GM10847 (cell line): Measurements from ENCODE around the gene BARD1.

Experiments
- POLR2A ChIP-seq: IDR thresholded peaks from 2 replicates; pipeline ENCODE4 v1.6.1; 2011; ENCODE audit not compliant: insufficient read length; ENCODE audit errors: extremely low read depth

Gene BARD1

GRCh38 chr2:214808981-214809750, at the start of gene BARD1:
Gene BARD1, minus strand, starts transcription at chr2:214809683. Its CDS starts 114 bp downstream, at chr2:214809569.
- TF ChIP-seq POLR2A, result no peak

DNA sequence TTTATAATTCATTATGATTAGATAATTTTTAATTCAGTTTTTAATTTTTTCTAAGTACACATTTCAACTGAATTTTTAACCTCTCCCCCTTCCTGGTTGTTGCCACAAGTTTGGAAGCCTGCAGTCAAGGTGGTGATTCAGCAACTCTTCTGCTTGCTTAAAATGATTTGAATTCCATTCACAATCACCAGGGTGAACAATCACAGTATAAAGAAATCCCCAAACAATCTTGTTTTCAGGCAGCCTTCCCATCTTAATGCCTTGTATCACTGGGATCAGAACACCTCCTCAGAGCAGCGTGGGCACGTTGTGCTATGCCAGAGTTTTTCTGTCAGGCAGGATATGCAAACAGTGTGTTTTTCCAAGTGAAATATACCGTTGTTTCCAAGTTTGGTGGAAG, 46.7 kb upstream of the BARD1 start:
- no peak for TF ChIP-seq POLR2A

GRCh38 chr2:214853906-214854305, 44.4 kb upstream of the BARD1 start:
- TF ChIP-seq POLR2A, result no peak

DNA sequence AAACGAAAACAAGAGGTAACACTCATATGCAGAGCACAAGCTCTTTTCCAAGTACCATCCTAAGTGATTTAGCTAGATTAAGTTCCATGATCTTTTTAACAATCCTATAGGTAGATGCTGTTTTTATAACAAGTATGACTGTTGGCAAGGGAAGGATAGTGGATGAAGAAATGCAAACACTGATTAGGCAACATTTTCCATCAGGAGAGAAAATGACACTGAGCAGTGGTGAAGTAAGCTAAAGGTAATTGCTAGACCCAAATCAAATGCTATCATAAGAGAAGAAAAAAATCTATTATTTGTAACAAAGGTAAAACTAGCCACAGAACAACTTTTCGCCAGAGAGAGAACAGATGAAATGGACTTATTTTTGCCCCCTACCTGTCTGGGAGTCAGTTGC, 34.3 kb upstream of the BARD1 start:
- no peak for TF ChIP-seq POLR2A

- no peak for TF ChIP-seq POLR2A
These were observed 30.0 kb upstream of the BARD1 start for GRCh38 chr2:214839464-214839863.

DNA sequence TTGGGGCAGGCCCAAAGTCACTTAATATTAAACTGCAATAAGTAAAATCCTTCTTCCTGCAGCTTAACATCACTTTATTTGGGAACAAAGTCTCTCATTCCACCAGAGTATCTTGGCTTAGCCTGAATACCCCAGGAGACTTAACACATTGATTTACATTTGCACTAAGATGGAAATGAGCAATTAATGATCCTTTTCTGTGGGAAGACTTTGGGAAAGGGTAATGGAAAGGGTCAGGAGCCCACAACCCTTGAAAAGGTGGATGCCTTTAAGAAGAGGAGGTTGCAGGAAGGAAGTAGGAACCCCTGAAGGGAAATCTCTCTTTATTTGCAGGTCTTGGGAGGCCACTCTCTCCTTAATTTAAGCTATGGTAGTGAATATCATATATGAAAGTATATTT, 28.0 kb upstream of the BARD1 start:
- no peak for TF ChIP-seq POLR2A

DNA sequence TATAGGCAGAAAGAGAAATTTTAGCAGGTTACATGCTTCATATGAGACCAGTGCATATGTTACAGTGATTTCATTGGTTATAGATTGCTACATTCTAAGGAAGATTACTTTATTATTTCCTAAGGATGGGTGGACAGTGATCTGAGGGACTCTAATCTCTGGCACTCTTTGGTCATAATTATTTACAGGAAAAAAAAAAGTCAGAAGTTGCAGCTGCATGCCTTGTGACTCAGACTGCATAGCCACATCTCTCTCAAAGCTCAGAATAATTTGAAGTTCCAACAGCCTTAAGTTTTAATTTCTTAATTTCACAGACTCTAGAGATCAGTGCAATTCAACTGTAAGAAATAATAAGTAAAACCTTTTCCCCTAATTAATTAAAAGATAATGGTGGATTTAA, 27.1 kb upstream of the BARD1 start:
- no peak for TF ChIP-seq POLR2A

- TF ChIP-seq POLR2A, result no peak
These were observed 21.4 kb upstream of the BARD1 start for GRCh38 chr2:214830794-214831346.

GRCh38 chr2:214816008-214816533, 6.6 kb upstream of the BARD1 start:
- TF ChIP-seq POLR2A, result no peak

DNA sequence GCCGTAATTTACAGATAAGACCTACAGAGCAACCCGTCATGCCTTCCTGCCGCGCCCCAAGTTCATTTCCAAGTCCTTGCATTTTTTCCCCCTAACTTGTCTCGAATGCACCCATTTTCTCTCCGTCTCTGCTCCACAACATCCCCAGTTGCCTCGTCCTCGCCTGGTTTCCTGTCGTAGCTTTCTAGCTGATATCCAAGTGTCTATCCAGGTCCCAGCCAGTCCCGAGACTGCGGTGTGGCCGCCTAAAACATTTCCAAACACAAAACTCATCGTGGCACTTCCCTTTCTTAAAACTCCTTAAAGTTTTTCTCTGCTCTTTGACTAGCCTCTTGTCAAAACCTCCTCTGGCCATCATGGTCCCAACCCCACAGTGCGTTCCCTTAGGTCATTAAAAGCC, 1.2 kb upstream of the BARD1 start:
- no peak for TF ChIP-seq POLR2A

DNA sequence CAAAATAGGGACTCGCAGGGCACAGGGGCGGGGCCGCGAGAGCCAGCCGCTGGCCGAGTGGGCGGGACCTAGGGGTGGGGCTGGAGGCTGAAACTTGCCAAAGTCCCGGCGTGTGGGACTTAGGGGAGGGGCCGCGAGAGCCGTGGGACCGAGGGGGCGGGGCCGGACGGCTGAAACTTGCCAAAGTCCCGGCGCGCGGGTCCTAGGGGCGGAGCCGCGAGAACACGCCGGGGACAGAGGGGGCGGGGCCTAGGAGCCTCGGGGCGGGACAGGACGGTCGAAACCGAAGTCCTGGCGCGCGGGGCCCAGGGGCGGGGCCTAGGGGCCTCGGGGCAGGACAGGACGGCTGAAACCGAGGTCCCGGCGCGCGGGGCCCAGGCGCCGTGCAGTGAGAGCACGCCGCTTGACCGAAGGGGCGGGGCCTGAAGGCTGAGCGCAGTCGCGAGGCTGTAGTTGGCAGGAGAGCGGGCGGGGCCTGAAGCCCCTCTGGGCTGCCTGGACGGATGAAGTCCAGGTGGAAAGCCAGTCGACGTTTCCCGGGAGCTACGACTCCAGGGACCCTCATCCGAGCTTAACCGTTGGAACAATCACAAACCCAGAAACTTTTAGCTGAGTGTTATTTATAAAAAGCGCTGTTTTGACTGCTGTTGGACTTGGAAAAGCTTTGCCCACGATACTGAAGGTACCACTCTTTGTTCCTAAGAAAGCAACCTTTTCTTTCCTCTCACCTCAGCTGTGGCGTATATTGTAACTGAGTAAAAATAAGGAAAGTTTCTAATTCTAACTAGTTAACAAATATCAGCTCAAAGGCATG, 475 bp upstream of the BARD1 start:
- peak; percentile 66 for TF ChIP-seq POLR2A

DNA sequence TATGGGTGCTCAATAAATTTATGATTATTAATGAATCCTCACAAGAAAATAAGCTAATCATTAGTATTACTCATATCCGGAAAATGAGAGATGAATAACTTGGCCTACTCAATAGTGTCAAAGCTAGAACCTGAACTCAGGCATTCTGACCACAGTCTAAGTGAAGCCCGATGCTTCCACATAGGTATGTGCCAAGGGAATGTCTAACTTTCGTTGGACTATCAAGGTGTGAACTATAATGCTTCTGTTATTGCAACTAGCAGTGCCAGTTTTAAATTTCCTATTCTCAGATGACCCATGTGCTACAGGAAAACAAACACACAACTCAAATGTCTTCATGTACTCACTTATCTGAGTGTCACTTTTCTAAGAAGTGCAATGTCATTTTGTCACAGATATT, 1.8 kb downstream of the BARD1 start:
- no peak for TF ChIP-seq POLR2A

GRCh38 chr2:214801768-214802397, 7.6 kb downstream of the BARD1 start:
- no peak for TF ChIP-seq POLR2A

- no peak for TF ChIP-seq POLR2A
These were observed 8.4 kb downstream of the BARD1 start for GRCh38 chr2:214801068-214801467.

DNA sequence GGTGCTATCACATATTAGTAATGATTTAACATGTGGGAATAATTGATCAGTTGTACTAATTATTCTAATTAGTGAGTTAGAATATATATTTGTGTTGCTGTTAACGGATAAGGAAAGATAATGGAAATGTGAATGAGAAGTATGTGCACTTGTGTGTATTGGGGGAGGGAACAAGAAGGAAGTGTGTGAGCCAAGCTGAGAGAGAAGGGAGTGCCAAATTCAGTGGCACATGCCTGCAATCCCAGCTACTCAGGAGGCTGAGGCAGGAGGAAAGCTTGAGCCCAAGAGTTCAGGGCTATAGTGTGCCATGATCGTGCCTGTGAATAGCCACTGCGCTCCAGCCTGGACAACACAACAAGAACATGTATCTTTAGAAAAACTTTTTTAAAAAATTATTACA, 9.3 kb downstream of the BARD1 start:
- no peak for TF ChIP-seq POLR2A
